GM21423 (cell line): ENCODE results near the gene TMEM204.

Source experiments
- ATAC-seq: cut with Tn5 transposase; IDR thresholded peaks from one replicate; pipeline ENCODE4 v1.9.1; 2021; ENCODE audit warnings: mild to moderate bottlenecking, moderate library complexity; ENCODE audit not compliant: unreplicated experiment

The TMEM204 gene

DNA sequence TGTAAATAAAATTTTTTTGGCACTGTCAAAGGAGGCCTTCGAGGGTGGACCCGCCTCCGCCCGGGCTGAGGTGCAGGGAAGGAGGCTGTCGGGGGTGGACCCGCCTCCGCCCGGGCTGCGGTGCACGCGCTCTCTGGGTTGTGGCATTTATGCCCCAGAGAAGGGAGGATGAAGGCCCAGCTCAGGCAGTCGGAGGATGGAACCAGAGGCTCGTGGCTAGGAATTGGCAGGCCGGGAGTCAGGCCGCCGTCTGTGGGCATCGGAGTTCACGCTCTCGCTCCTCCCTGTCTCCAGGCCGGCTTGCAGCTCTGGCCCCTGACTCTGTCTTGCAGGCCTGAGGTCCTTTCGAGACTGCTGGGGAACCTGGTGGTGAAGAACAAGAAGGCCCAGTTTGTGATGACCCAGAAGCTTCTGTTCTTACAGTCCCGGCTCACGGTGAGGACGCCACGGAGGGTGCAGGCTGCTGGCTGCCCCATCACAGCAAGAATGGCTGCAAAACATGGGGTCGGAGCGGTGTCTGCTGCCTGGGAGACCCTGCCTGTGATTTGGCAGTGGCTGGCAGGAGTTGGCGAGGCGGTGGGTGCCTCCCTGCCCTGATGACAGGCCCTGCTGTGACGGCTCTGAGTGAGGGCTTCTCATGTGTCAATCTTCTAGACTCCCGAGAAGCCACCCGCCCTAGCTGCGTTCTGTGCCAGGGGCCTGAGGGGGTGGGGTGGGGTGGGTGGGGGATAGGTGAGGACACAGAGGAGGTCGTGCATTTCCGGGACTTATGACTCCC is 34.4 kb upstream of the TMEM204 start:
- ATAC-seq = no peak

DNA sequence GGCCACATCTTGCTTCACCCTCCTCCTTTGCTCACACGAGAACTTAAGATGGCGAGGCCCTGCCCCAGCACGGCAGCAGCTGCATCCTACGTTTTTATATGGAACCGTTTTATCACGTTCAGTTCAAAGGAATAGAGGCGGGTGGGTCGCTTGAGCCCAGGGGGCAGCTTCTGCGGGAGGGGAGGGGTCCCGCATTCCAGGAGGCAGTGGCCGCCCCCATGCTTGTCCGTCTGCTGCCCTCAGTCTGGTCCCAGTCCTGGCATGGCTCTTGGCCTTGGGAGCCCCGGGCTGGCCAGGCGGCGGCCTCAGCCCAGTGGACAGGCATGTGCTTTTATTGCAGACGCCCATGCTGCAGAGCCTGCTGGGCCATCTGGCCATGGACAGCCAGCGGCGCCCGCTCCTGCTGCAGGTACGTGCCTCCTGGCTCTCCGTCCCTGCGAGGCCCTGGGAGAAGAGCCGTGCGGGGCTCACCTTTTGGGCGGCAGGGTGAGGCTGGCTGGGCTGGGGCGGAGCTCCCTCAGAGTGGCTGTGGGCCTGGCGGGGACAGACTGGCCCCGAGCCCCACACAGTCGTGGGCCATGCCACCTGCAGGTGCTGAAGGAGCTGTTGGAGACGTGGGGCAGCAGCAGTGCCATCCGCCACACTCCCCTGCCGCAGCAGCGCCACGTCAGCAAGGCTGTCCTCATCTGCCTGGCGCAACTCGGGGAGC is 33.6 kb upstream of the TMEM204 start:
- ATAC-seq = no peak

DNA sequence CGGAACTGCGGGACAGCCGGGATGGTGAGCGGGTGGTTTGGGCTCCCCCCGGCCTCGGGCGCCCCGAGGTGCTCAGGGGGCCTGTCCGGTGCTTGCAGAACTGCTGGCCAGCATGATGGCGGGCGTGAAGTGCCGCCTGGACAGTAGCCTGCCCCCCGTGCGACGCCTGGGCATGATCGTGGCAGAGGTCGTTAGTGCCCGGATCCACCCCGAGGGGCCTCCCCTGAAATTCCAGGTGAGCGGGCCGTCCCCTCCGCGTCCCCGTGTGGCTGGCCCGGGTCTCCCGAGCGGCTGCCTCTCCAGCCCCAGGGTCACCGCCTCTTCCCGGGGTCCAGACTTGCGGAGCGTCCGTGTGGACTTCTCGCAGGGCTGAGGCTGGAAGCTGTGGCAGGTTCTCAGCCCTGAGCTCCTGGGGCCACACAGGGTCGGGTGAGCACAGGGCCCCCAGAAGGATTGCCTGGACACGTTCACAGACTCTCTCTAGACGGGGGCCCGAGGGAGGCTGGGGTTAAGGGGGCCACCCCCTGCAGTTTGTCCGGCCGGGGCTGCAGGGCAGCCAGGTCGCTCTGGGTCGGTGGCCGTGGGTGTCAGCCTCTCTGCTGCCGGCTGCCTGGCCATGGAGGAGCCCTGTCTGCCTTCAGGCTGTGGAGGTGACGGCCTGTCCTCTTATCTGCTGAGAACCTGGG is 32.9 kb upstream of the TMEM204 start:
- no peak for ATAC-seq

DNA sequence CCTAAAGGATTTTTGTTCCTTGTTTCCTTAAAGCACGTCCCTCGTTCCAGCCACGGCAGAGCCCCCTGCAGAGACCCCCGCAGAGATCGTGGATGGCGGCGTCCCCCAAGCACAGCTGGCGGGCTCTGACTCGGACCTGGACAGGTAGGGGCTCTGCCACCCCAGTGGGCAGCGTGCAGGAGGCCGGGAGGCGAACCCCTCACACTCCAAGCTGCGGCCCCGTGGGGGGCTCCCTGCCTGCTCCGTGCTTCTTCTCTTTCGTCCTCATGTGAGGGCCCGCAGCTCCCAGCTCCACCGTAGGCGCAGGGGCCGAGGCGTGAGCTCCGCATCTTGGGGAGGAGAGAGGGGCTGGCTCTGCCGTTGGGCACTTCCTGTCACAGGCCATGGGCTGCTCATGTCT is 31.8 kb upstream of the TMEM204 start:
- no peak for ATAC-seq

DNA sequence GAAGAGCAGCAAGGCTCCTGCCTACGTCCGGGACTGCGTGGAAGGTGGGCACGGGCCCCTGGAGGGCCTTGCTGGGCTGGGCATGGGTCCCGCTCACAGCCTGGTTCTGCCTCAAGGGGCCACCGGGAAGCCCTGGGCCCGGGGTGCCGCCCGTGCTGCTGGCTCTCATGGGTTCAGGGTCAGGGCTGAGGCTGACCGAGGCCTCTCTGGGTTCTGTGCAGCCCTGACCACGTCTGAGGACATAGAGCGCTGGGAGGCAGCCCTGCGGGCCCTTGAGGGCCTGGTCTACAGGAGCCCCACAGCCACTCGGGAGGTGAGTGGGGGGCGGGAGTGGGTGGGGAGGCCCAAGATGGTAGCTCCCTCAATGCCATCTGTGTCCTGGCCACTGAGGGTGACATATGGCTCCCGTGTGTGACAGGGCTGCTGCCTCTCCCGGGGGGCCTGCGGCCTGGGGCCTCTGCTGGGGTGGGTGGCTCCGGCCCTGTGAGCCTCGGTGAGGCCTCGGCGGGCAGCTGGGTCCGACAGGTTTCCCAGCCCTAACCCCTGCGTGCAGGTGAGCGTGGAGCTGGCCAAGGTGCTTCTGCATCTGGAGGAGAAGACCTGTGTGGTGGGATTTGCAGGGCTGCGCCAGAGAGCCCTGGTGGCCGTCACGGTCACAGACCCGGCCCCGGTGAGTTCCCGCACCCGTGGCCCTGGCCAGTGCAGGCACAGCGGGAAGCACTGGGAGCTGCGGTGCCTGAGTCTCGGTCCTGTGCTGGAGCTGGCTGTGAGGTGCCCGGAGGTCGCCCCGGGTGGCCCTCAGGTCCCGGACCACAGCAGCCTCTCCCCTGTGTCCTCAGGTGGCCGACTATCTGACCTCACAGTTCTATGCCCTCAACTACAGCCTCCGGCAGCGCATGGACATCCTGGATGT is 31.1 kb upstream of the TMEM204 start:
- no peak for ATAC-seq

DNA sequence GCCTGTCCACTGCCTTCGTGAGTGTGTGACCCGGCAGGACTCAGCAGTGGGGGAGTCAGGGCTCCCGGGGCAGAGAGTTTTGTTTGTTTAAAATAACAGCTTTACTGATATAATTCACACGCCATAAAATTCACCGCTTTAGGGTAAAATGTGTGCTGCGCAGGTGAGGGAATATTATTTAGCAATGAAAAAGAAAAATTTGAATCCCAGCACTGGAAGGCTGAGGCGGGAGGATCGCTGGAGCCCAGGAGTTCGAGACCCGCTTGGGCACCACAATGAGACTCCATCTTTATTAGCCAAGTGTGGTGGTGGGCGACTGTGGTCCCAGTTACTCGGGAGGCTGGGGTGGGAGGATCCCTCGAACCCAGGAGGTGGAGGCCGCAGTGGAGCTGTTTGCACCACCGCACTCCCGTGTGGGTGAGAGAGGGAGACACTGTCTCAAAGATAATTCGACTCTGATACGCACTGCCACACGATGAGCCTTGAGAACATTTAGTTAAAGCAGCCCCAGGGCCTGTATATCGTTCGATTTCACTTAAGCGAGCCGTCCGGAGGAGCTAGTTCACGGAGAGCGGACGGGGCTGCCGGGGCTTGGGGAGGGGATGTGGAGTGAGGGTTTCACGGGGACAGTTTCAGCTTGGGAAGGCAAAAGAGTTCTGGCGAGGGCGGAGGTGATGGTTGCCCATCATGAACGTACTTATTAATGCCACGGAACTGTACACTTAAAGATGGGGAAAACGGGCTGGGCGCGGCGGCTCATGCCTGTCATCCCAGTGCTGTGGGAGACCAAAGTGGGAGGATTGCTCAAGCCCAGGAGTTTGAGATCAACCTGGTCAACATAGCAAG is 30.1 kb upstream of the TMEM204 start:
- ATAC-seq = no peak

DNA sequence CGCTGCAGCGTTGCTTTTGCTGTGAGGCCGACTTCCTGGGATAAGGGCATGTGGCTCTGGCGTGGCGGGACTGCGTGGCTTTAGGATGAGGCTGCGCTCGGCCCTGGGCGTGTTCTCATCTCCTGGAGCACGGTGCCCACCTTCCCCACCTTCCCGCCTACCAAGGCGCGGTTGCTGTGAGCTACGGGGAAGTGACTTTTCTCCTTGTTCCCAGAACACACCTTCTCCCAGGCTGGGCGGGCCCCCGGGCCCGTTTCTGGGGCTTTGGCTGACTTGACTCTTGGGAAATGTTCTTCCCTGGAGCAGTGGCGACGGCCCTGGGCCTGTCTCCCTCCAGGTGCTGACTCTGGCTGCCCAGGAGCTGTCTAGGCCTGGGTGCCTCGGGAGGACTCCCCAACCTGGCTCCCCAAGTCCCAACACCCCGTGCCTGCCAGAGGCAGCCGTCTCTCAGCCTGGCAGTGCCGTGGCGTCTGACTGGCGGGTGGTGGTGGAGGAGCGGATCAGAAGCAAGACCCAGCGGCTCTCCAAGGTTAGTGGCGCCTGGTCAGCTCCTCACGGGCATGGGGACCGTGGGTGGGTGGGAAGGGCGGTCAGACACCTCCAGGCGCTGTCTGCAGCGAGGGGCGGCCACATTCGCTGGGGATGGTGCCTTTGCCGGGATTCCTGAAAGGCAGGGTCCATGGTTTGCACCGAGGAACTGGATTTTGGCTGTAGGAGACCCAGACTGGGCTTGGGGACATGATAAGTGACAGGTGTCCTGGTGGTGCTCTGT is 28.2 kb upstream of the TMEM204 start:
- ATAC-seq = no peak

DNA sequence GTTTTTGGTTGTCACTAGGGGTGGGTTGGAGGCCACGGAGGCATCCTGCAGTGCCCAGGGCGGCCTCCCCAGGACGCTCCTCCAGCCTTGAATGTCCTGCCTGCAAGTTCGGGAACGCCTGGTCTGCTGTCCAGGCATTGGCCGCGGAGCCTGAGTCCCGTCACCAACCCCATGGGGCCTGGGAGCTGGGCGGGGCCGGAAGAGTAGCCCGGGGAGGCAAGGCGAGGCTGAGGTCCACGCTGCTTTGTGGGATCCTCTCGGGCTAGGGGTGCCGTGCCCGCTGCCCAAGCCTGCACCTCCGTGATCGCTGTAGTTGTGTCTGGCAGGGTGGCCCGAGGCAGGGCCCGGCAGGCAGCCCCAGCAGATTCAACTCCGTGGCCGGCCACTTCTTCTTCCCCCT is 27.6 kb upstream of the TMEM204 start:
- no peak for ATAC-seq

DNA sequence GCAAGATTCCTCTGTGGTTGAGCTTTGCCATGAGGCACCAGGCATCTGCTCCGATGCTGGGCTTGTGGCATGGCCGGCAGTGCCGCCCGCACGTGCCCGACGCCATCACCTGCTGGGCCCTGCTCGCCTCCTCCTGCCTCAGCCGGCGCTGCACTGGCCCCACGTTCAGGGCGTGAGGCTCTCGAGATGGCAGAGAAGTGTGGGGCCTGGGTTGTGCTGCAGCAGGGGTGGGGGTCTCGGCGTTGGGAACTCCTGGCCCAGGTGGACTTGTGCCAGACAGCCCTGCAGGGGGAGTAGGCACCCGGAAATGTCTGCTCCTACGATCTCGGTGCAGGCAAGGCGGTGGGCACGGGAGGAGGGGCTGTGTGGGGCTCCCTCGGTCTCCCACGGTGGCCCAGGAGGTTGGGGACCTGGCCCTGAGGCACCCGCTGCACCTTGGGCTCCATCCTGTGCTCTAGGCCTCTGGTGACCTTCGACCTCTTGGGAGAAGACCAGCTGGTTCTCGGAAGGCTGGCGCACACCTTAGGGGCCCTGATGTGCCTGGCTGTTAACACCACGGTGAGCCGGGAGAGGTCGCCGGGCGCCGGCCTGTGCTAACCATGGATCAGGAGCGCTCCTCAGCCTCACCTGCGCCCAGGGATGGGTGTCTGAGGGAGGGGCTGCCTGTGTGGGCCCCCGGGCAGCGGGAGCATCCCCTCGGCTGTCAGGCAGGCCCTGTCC is 26.8 kb upstream of the TMEM204 start:
- ATAC-seq = no peak

DNA sequence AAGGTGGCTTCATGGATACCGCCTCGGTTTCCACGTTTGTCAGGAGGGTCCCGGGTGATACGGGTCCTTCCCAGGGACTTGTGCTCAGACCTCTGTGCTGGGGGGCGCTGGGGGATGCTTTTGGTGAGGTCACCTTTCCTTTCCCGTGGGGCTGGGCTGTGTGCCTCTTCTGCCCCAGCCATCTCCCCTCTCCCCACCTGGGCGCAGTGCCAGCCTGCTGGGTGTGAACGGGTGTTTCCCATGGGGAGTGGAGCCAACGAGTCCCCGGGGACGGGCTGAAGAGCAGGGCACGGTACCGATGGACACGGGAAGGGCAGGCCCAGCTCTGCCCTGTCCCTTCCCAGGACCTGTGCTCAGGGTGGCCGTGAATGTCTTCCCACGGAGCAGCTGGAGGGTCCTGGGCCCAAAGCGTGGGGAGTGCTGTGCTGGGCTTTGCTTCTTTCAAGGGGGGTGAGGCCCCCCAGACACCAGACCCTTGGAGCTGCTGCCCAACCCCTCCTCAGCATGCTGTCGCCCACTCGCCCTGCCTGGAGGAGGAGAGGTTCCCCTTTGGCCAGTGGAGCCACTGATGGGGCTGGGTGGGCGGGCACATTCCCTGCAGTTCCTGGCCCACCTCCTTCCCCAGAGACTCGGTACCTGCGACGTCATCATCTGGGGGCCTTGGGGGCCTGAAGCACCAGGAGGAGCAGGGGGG is 24.8 kb upstream of the TMEM204 start:
- ATAC-seq = no peak

DNA sequence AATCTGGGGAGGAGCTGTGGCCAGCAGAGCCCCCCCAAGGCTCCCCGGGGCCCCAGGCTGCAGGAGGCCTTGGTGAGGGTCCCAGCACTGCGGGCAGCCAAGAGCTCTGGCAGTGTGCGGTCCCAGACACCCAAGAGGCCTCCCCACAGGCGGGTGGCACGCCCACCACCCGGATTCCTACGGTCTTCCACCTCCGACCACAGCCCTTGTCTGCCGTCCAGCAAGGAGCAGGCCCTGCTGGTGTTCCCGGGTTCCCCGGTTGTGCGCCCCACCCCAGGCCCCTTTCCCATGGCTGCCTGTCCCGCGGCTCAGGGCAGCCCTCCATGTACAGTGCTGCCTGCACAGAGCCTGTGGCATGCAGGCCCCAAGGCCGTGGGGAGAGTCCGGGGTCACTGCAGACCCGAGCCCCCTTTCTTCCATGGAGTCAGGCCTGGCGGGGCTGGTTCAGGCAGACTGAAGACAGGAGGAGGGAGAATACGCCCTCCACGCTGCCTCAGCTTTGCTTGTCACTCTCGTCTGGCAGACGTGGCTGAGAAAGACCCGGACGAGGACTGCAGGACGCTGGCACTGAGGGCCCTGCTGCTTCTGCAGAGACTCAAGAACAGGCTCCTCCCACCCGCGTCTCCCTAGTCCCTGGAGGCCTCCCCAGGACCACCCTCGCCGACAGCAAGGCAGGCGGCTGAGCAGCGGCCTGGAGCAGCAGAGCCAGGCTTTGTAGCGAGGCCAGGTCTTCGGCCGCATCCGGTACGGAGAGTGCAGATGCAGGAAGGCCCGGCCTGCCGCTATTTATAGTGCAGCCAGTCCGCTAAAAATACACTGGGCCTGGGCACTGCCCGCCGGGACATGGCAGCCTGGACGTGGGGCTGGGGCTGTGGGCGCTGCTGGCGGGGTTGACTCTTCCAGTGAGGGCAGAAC is 23.9 kb upstream of the TMEM204 start:
- ATAC-seq = no peak

DNA sequence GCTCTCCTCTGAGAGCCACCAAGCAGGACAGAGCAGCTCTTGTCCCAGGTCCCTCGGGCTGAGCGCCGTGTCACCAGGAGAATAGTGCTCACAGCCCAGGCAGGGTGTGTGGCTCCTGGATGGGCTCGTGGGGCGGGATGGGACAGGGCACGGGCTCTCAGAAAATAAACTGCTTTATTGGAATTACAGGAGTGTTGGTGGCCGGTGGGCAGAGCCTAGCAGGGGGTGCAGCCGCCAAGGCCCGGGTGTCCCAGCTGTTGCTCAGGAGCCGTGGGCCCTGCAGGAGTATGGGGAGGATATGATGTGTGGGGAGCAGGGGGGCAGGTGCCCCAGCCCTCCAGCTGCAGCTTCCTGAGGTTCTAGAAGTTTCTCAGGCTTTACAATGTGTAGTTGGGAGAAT is 23.2 kb upstream of the TMEM204 start:
- no peak for ATAC-seq

DNA sequence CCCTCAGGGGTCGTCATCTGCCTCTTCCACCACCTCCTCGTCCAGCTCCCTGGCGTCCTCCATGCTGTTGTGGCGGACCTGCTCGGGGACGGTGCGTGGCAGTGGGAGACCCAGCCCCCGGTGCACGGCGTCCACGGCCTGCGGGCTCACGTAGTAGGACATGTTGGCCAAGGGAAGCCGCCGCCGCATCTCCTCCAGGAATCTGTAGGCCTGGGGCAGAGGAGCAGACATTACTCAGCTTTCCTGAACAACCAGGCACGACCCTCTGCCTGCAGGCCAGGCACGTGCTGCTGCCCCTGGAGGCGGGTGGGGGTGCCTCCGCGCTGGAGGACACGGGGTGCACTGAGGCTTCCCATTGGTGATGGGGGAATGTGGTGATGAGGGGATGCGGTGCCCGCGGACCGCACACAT is 22.5 kb upstream of the TMEM204 start:
- ATAC-seq = no peak

DNA sequence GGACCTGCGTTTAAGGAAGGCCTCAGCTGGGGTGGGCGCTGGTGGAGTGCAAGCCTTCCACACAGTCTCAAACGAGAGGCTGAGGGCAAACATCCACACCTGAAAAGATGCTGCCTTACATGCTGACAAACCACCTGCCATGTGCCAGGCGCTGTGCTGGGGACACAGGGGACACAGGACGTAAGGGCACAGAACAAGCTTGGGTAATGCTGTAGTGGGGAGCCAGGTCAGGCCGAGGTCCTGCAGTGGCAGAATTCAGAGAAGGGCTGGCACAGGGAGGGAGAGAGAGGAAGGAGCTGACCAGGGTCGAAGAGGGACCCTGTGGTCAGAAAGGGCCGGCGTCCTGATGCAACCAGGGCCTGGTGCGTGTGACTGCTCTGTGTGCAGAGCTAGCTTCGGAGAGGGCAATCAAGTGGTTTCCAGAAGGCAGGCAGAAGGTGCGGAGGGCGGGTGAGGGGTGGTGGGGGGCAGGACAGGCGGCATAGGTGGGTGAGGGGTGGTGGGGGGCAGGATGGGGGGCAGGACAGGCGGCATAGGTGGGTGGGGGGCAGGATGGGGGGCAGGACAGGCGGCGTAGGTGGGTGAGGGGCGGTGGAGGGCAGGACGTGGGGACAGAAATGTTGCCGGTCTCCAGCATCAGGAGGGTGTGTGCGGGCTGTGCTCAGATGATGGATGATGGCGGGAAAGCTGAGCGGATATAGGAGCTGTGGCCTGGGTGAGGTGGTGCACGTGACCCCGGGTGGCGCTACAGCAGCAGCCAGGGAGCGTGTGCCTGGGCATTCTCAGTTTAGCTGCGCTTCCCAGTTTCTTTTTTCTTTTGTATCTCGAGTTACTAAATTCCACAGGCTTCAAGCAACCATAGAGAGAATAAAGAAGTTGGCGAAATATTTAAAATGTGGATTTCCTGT is 21.6 kb upstream of the TMEM204 start:
- ATAC-seq = no peak

DNA sequence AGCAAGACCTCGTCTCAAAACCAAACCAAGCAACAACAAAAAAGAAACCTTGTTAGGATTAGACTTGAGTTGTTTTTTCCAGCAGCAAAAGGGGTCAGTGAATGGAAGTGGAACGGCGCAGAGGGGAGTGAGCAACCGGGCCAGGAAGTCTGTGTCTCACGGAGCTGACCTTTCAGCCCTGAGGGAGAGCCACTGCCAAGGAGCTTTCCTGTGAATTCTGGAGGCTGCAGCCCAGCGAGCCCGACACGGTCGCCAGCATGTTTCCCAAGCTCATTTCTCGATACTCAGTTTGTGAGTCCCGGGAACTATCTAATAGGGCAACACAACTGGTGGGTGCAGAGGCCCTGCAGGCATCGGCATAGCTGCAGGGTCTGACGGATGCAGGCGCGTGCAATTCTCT is 20.7 kb upstream of the TMEM204 start:
- ATAC-seq = no peak

DNA sequence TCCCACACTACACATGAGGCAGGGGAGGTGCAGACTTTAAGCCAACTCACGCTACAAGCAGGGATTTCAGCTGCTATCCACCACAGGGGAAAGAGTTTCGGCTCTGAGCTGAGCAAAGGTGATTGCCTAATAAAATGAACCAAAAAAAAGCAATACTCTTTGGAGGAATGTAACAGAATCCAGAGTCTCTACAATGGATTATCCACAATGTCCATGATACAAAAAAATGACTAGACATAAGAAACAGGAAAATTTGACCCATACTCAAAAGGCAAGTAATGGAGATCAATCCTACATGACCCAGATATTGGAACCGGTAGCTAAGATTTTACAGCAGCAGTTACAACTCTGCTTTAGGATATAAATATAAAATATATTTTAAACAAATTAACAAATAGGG is 19.0 kb upstream of the TMEM204 start:
- no peak for ATAC-seq
